Measurements from ENCODE around the gene DNAH12.
"Not testable (repeated sequence)": the region's sequence is repeated elsewhere in the genome, so short reads cannot be mapped to it uniquely, and the experiment has no call there.

Gene DNAH12

GRCh38 chr3:57338272-57339070 lies 205.7 kb downstream of the DNAH12 start:
- not testable (repeated sequence) for H3K4me3 ChIP-seq (ENCODE audit: low read depth, low read length); DNase-seq (ENCODE audit: low read depth)

GRCh38 chr3:57335283-57335938 lies 208.7 kb downstream of the DNAH12 start:
- DNase-seq (ENCODE audit: low read depth), result no peak
- H3K4me3 ChIP-seq (ENCODE audit: low read depth, low read length), result no peak overlapping the region

DNA sequence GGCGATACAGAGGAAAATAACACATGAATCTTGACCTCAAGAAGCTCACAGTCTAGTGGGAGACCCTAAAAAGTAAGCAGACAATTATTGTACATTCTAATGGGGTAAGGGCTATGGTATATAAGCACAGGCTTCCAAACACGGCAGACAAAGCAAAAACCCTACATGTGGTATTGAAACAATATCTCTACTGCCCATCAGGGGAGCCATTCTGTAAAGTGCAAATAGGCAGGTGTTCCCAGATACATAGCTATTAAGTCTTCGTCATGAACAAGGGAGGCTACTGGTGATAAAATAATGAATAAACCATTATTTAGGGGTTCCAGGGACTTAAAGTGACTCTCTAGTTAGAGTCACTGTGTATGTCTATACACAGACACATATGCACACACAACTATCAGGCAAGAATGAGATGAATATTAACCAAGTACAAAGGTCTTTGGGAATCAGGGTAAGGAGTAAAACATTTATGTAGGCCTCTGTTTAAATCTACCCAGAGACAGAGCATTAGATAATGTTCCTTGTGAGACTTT lies 213.0 kb downstream of the DNAH12 start:
- DNase-seq (ENCODE audit: low read depth), result no peak
- no peak overlapping the region for H3K4me3 ChIP-seq (ENCODE audit: low read depth, low read length)

DNA sequence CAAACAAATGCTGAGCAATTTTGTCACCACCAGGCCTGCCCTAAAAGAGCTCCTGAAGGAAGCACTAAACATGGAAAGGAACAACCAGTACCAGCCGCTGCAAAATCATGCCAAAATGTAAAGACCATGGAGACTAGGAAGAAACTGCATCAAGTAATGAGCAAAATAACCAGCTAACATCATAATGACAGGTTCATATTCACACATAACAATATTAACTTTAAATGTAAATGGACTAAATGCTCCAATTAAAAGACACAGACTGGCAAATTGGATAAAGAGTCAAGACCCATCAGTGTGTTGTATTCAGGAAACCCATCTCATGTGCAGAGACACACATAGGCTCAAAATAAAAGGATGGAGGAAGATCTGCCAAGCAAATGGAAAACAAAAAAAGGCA lies 217.6 kb downstream of the DNAH12 start:
- DNase-seq (ENCODE audit: low read depth), result not testable (repeated sequence)

GRCh38 chr3:57314204-57314603 lies 229.9 kb downstream of the DNAH12 start:
- H3K4me3 ChIP-seq (ENCODE audit: low read depth, low read length), result no peak overlapping the region
- no peak for DNase-seq (ENCODE audit: low read depth)

More for the DNA sequence above, 217.6 kb downstream of the DNAH12 start:
- not testable (repeated sequence) for H3K4me3 ChIP-seq (ENCODE audit: low read depth, low read length)

- no peak overlapping the region for H3K4me3 ChIP-seq (ENCODE audit: low read depth, low read length)
- no peak for DNase-seq (ENCODE audit: low read depth)
These were observed 234.3 kb downstream of the DNAH12 start for GRCh38 chr3:57309769-57310360.

DNA sequence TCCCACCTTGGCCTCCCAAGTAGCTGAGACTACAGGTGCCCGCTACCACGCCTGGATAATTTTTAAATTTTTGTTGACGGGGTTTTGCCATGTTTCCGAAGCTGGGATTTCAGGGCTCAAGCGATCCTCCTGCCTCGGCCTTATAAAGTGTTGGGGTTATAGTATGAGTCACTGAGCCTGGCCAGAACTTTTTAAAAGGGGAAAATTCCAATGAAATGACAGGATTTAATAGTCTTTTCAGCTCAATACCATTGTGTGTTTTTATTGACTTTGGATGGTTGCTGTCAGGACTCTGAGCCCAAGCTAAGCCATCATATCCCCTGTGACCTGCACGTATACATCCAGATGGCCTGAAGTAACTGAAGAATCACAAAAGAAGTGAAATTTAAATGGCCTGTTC lies 240.6 kb downstream of the DNAH12 start:
- peak; percentile 8 for DNase-seq (ENCODE audit: low read depth)

DNA sequence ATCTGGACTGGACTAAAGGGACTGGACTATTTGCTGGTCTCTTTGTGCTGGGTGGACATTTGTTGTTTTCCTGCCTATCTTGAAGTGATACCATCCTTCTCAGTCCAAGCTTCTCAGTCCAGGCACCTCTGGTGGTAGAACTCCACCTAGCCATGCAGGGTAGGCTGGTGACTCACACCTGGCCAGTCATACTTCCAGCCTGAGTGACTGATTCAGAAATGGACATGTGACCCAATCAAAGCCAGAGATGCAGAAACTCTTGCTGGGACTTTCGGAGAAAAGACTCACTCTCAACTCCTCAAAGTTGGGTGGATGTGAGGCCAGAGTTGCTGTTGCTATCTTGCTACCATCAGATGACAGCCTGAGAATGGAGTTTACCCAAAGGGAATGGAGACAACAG lies 246.1 kb downstream of the DNAH12 start:
- no peak for DNase-seq (ENCODE audit: low read depth)
- H3K4me3 ChIP-seq (ENCODE audit: low read depth, low read length), result no peak overlapping the region

More for the DNA sequence above, 240.6 kb downstream of the DNAH12 start:
- not testable (repeated sequence) for H3K4me3 ChIP-seq (ENCODE audit: low read depth, low read length)

DNA sequence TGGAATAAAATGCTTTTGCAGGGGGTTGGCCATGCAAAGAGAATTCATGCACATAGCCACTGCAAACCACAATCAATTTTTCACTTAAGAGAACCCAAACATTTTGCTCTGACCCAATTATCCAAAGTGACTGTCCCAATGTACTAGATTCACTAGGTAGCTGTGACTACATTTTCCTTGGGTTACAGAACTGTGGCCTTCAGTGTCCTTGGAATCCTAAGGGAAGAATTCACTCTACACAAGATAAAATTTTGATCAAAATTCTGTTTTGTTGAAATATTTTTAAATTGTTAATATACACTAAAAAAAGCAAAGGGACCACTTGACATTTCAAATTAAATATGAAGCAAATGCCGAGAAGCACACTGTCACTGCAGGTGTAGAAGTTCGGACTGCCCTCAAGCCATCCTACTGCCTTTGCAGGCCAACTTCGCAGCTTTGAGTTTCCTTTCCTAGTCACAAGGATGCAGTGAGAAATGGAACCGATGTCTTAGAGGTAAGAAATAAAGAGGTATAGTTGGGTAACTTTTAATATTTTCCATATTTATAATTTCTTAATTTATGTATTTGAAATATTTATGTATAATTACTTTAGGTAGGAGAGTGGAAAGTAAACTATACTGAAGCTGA lies 251.1 kb downstream of the DNAH12 start:
- H3K4me3 ChIP-seq (ENCODE audit: low read depth, low read length), result no peak overlapping the region
- no peak for DNase-seq (ENCODE audit: low read depth)

DNA sequence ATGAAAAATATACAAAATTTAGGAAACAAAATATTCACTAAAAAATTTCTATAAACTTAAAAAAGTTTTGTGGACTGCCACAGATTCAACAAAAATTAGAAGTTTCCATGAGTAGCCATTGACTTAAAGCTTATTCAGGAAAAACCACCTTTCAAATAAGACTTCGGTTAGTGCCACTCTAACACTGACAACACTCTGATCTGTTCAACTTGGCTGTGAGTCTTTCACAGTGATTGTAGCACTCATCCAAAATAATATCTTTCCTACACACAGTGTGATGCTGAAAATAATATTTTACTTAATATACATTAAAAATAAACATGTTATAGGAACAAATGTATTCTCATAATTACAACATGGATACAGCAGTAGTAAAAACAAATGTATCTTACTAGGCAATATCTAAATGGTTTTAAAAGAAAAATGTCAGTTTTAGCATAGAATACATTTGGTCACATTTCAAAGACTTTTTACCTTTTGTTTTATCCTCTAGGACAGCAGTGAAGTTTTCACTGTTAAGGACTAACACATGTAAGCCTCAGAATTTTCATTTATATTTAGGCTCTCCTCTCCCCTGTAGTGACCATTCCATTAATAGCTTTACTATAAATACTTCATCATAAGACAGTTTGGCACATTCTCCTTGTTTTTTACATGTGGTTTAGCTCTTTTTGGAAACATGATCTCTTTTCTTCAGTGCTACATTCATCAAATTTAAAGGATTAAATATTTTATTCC lies 251.8 kb downstream of the DNAH12 start, which contains the start of gene ASB14:
Gene ASB14, minus strand, starts transcription at position 527 of the 738 bp plus-strand sequence. CDS start 652 bp downstream, outside the sequence.
- no peak within 1 kb of the TSS for H3K4me3 ChIP-seq (ENCODE audit: low read depth, low read length)
- DNase-seq (ENCODE audit: low read depth), result no peak

GRCh38 chr3:57288403-57288802 lies 255.7 kb downstream of the DNAH12 start:
- no peak overlapping the region for H3K4me3 ChIP-seq (ENCODE audit: low read depth, low read length)
- DNase-seq (ENCODE audit: low read depth), result no peak

GRCh38 chr3:57287205-57287604 lies 256.9 kb downstream of the DNAH12 start:
- H3K4me3 ChIP-seq (ENCODE audit: low read depth, low read length), result no peak overlapping the region
- no peak for DNase-seq (ENCODE audit: low read depth)

DNA sequence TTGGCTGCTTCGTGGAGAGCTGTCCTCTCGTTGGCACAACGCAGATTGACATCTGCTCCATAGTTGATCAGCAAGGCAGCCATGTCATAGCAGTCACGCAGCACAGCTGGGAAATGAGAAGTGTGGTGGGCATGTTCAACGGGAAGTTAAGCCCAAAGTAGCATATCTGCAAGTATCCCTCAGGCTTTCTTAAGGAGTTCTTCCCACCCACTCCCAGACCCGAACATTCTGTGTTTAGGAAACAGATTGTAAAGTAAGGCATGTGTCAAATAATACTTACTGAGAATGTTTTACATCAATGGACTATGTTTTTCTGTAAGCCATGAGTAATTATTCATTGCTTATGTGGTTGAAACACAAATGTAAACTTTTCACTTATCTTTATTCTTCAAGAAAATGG lies 260.8 kb downstream of the DNAH12 start:
- no peak overlapping the region for H3K4me3 ChIP-seq (ENCODE audit: low read depth, low read length)
- no peak for DNase-seq (ENCODE audit: low read depth)

DNA sequence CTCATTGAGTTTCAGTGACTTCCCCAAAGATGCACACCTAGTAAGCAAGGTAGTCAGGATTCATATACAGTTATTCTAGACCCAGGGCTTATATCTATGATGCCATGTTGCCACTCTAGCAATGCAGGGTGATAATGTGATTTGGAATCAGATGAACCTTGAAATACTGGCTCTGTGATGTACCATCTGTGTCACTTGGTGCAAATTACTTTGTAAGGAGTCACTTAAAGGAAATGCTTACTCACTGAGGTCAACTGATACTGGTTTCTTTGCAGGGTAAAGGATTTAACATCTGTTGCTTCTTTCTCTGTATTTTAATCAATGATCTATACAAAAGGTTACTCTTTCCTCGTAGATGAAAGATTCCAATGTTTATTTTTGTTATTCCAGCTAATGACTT lies 262.4 kb downstream of the DNAH12 start:
- H3K4me3 ChIP-seq (ENCODE audit: low read depth, low read length), result no peak overlapping the region
- DNase-seq (ENCODE audit: low read depth), result no peak

DNA sequence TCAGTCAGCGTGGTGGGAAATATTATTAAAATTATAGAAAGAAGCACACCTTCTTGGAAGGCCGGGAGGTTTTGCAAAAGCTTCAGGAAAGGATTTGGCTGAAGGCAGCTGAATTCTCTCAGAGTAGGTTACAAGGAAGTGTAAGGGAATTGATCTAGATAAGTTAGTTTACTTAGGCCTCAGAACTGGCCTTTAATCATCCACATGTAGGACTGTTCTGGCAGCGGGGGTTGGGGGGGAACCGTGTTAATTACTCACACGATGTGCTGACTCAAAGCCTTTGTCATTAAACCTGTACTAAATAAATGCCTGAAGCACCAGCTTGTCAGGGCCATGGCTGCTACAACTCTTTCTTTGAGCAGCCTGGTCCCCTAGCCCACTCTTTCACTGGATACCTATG lies 264.5 kb downstream of the DNAH12 start:
- no peak for DNase-seq (ENCODE audit: low read depth)

GRCh38 chr3:57278237-57278636 lies 265.9 kb downstream of the DNAH12 start:
- H3K4me3 ChIP-seq (ENCODE audit: low read depth, low read length), result no peak overlapping the region
- DNase-seq (ENCODE audit: low read depth), result no peak

More for the DNA sequence above, 264.5 kb downstream of the DNAH12 start:
- no peak overlapping the region for H3K4me3 ChIP-seq (ENCODE audit: low read depth, low read length)

DNA sequence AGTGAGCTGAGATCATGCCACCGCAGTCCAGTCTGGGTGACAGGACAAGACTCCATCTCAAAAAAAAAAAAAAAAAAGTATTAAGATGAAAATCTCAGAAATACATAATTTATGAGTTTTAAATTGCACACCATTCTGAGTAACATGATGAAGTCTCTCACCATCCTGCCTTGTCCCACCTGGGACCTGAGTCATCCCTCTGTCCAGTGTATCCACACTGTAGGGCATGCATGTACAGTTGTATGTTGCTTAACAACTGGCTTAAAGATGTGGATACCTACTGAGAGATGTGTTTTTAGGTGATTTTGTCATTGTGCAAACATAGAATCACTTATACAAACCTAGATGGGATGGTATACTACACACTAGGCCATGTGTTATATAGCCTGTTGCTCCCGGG lies 268.8 kb downstream of the DNAH12 start:
- DNase-seq (ENCODE audit: low read depth), result no peak
- no peak overlapping the region for H3K4me3 ChIP-seq (ENCODE audit: low read depth, low read length)

DNA sequence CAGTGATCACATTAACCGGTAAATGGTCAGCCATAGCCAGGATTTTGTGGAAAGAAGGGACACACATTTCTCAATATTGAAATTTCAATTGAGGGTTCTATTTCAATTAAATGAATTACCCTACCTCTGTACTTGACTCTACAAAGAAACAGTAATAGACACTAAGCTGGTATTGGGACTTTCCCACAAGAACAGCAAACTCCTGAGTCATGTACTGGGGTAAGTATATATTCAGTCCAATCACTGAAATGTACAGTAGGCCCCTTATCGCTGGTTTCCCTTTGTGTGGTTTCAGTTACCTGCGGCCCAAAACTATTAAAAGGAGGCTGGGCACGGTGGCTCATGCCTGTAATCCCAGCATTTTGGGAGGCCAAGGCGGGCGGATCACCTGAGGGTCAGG lies 269.3 kb downstream of the DNAH12 start:
- no peak for DNase-seq (ENCODE audit: low read depth)
- H3K4me3 ChIP-seq (ENCODE audit: low read depth, low read length), result no peak overlapping the region

- no peak for DNase-seq (ENCODE audit: low read depth)
- no peak overlapping the region for H3K4me3 ChIP-seq (ENCODE audit: low read depth, low read length)
These were observed 275.7 kb downstream of the DNAH12 start for GRCh38 chr3:57268416-57268815.
